ENCODE measurements around the gene LIMCH1.

- TF ChIP-seq CTCF (conservative IDR thresholded peaks at IDR 0.05; ENCODE audit: low read depth, low read length) = no peak
- no peak for TF ChIP-seq EZH2 (IDR thresholded peaks at IDR 0.05; ENCODE audit: low read length, unreplicated experiment)
- TF ChIP-seq EZH2phosphoT487 (IDR thresholded peaks at IDR 0.05; ENCODE audit: borderline replicate concordance, low read length) = no peak
Measured at GRCh38 chr4:41681054-41681453, 143.1 kb downstream of the LIMCH1 start.

Data from PC-3 (cell line).